Stimulated activated CD4-positive, alpha-beta T cell treated with anti-CD3 and anti-CD28 coated beads, Interleukin-12 subunit alpha, Interleukin-12 subunit beta, amount 100 ng/mL, for 4 hours (primary cell): ENCODE measurements around the gene BCL7C.
"Not testable (repeated sequence)": the region's sequence is repeated elsewhere in the genome, so short reads cannot be mapped to it uniquely, and the experiment has no call there.

ENCODE experiments used
- DNase-seq: peaks from one replicate; pipeline ENCODE4 v3.0.0-alpha.2; 2020

The BCL7C gene

DNA sequence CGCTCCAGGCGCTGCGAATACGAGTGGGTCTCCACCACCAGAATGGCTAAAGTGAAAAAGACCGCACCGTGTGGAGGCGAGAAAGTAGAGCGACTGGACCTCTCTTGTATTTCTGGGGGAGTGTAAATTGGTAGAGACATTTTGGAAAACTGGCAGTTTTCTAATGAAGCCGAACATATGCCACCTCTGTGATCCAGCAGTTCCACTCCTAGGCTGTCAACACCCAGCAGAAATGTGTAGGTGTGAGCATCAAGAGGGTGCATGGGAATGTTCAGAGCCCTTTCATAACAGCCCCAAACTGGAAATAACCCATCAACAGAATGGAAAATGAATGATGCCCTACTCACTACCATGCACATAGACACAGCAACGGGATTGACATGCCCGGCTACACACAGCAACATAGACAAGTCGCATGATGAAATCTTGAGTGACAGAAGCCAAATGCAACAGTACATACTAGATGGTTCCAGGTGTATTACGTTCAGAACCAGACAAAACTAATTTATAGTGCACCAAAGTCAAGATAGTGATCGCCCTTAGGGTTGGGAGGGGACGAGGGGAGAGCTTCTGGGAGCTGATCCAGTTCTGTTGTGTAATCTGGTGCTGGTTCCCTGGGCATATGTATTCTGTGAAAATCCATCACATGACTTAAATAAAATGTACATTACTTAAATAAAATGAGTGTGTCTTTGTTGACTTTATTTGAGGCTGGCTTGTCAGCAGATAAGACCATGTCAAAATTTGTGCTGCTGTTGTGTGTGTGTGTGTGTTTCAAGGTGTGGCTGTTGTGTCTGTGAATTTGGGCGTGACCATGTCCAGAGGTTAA, 877 bp upstream of the BCL7C start:
- no peak for DNase-seq

DNA sequence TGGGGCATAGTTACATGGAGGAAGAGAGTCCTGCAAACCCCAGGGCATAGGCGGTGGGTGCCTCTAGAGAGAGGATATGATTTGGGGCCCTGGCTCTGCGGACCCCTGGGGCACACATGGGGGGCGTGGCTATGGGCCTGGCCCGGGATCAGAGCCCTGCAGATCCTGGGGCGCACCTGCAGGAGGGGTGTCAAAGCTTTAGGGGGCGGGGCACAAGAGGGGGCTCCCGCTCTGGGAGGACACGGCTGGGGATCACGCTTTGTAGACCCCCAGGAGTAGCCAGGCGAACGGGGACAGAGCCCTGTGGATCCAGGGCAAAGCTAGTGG, 497 bp downstream of the BCL7C start:
- DNase-seq, result no peak

DNA sequence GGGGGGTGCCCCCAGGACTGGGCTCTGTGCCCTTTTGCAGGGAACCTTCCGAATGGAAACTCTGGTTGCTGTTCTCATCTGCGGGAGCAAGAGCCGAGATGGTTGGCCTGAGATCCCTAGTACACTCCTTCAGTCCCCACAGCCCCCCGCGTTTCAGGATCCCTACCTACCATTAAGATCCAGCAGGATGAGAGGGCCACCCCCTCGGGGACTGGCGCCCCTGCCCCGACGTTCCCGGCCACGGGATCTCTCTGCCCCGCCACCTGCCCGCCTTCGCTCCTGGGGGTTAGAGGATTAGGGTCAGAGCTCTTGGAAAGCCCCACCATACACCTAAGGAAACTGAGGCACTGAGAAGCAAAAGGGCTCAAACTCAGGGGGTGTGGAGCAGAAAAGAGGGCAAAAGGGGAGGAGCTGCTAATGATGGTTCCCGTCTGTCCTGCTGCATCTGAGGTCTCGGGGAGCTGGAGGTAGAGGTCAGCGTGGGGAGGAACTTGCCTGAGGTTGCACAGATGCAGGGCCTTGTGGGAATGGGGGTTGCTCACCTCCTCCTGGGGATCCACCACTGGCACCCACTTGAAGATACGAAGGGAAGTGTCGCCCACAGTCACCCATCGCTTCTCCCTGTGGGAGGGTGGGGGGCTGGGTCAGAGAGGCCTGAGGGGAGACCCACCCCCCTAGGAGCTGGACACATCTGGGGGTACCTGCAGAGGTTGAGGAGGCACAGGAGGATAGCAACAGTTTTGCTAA, 1.0 kb downstream of the BCL7C start:
- DNase-seq, result no peak

DNA sequence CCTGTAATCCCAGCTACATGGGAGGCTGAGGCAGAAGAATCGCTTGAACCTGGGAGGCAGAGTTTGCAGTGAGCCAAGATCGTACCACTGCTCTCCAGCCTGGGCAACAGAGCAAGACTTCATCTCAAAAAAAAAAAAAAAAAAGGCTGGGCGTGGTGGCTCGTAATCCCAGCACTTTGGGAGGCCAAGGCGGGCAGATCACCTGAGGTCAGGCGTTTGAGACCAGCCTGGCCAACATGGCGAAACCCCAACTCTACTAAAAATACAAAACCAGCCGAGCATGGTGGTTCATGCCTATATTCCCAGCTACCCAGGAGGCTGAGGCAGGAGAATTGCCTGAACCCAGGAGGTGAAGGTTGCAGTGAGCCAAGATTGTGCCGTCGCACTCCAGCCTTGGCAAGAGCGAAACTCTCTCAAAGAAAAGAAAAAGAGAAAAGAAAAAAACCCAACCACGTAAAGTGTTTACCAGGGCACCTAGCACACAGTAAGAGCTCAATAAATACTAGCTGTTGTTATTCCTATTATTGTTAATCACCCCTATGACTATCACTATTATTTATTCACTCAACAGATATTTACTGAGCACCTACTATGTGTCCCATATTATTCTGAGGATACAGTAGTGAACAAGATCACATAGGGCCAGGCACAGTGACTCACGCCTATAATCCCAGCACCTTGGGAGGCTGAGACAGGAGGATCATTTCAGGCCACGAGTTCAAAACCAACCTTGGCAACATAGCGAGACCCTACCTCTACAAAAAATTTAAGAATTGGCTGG, 2.6 kb downstream of the BCL7C start:
- DNase-seq, result not testable (repeated sequence)

DNA sequence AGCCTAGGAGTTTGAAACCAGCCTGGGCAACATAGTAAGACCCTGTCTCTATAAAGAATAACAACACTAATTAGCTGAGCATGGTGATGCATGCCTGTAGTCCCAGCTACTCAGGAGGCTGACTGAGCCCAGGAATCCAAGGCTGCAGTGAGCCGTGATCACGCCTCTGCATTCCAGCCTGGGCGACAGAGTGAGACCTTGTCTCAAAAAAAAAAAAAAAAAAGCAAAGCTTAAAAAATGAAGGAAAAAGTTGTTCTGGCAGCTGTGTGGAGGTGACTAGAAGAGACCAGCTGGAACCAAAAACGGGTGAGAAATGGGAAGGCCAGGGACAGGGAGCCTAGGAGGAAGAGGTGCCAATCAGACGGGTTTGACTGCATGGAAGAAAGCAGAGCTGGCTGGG, 4.2 kb downstream of the BCL7C start:
- DNase-seq, result no peak

DNA sequence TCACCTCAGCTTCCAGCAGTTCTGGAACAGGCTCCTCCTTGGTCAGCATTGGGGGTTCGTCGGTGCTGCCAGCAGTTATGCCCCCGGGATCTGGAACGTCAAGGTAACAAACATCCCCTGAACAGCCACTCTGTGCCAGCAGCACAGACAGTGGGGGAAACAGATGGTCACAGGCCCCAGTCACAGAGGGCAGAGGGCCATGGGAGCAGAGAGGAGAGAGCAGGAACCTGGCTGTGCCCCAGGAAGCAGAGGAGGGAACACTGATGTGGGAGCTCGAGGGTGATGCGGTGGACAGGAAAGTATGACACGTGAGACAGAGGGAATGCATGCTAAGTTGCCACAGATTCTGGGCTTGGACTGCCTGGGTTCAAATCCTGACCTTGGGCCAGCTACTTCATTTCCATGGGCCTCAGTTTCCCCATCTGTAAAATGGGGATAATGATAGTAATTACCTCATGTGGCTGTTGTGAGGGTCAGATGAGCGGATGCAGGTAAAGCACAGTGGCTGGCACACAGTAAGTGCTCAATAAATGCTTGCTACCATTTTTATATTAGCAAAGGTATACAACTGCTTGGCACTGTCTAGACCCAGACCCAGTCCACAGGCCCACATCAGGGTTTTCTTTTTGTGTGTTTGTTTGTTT, 4.9 kb downstream of the BCL7C start:
- no peak for DNase-seq

DNA sequence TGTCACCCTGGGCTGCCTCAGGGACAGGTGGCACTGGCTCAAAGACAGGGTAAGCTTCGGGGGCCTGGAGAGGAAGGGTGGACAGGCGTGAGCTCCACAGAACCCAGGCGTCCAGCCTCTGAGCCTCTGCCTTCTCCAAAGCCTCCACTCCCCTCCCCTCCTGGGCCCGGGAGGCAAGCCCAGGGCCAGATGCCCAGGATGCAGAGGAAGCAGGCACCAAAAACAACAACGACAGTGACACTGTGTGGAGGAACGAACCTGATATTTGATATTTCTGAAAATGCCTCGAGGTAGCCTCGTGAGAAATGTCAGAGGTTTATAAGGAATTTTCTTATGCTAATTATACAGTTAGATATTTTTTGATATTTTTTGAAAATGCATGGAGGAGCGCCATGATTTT, 6.0 kb downstream of the BCL7C start:
- DNase-seq, result no peak

DNA sequence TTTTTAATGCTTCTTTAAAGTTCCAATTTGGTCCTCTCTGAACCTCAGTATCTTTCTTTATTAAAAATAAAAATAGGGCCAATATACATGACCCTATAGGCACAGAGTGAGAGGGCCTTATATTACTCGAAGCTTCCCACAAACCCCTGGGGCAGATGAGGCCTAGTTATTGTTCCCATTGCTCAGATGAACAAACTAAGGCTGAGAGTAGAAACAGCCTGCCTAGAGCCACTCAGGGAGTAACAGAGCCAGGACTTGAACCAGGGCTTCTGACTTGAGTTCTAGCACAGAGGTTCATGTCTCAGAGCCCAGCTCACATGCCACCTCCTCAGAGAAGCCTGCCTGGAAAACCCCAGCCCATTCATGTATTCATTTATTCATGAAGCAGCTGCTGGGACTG, 7.7 kb downstream of the BCL7C start:
- no peak for DNase-seq

DNA sequence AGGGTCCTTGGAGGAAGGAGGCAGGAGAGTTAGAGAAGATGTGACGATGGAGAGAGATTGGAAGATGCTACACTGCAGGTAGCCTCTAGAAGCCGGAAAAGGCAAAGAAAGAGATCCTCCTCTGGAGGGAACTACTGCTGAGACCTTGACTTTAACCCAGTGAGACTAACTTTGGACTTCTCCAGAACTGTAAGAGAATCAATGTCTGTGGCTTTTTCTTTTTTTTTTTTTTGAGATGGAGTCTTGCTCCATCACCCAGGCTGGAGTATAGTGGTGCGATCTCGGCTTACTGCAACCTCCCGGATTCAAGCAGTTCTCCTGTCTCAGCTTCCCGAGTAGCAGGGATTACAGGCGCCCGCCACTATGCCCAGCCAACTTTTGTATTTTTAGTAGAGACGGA, 8.7 kb downstream of the BCL7C start:
- DNase-seq, result no peak

DNA sequence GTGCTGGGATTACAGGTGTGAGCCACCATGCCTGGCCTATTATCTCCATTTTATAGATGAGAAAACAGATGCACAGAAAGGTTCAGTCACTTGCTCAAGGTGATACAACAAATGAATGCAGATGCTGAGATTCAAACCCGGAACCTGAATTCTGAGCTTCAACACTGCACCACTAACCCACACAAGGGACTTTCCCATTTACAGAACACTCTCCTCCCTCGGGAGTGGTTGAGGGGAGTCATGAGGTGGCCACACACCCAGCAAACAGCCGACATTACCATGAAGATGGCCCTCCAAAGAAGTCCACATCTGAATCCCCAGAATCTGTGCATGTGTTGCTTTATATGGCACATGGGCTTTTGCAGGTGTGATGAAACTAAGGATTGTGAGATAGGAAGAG, 9.1 kb downstream of the BCL7C start:
- no peak for DNase-seq

DNA sequence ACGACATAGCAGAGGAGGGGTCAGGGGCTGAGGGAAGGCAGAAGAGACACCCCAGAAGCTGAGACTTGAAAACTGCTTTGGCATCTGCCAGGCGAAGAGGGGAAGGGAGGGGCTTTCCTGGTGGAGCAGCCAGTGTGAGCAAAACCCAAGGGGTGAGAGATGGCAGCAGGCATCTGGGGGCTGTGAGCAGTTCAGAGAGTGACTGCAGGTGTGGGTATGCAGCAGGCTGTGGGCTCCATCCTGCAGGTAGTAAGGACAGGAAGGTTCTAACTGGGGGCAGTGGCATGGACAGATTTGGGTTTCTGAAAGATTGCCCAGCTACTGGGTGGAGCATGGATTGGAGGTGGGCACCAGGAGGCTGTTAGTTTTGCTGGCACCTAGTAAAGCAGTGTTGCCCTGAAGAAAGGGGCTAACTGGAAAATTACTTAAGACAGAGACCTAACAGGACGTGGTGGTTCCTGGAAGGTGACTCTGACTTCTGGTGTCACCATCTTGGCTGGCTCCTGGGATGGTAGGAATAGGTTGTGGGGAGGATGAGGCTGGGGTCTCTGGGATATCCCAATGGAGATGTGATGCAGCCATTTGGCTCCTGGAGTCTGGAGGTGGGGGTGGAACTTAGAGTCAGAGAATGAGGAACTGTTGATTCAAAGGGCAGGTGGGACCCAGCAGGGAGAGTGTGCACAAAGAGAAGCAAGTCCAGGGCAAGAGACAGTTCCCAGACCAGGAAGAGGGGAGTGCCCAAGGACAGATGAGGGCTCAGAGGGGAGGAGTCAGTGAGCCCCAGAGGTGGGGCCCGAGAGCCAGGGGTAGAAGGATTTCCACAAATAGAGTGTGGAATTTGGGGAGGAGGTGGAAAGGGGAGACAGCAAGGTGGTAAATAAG, 11.2 kb downstream of the BCL7C start:
- no peak for DNase-seq

DNA sequence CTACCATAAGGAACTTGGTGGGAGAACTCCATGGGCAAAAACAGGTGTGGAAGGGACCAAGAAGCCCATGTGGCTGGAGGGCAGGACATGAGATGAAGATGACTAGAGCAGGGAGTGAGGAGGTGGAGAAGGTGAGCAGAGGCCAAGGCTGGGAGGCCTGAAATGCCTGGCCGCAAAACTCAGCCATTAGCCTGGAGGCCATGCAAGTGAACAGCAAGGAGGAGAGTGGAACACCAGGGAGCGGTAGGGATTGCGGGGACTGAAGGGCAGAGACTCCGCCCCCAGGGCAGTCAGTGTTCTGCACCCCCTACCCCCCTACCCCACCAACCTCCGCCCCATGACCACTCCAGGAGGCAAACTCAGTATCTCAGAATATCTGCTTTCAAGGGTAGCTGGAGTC, 17.0 kb downstream of the BCL7C start:
- no peak for DNase-seq

DNA sequence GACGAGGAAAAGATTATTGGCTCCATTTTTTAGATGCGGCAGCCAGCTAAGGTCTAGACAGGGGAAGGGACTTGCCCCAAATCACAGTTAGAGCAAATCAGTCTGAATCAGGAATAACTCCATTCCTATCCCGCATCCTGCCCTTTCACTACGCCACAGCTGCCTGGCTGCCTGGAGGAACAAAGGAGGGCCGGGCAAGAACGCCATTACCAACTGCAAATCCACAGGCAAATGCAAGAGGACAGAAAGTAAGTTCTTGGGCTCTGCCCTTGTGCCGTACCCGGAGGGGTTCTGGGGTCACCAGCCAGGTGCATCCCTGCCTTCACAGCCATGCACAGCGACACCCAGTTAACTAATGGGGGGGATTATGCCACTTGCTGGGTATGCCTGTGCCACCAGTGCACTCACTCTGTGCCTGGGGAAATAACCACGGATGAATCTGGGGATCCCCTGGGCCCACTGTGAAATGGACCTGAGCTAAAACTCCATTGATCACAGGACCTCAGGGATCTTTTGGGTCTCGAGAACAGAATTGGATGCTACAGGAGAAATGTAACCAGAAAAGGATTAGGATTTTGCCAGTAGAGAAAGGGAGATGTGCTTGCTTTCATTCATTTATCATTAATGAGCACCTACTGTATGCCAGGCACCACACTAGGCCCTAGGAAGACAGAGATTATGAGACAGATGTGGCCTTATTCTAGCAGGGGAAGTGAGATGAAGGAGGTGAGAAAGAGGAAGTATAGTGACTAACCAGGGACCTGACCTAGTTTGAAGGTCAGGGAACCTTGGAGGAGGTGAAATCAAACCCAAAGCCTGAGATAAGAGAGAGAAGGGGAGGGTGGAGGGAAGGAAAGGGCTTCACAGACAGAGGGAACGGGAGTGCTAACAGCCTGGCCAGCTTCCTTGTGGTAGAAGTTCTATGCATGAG, 17.7 kb downstream of the BCL7C start:
- no peak for DNase-seq

DNA sequence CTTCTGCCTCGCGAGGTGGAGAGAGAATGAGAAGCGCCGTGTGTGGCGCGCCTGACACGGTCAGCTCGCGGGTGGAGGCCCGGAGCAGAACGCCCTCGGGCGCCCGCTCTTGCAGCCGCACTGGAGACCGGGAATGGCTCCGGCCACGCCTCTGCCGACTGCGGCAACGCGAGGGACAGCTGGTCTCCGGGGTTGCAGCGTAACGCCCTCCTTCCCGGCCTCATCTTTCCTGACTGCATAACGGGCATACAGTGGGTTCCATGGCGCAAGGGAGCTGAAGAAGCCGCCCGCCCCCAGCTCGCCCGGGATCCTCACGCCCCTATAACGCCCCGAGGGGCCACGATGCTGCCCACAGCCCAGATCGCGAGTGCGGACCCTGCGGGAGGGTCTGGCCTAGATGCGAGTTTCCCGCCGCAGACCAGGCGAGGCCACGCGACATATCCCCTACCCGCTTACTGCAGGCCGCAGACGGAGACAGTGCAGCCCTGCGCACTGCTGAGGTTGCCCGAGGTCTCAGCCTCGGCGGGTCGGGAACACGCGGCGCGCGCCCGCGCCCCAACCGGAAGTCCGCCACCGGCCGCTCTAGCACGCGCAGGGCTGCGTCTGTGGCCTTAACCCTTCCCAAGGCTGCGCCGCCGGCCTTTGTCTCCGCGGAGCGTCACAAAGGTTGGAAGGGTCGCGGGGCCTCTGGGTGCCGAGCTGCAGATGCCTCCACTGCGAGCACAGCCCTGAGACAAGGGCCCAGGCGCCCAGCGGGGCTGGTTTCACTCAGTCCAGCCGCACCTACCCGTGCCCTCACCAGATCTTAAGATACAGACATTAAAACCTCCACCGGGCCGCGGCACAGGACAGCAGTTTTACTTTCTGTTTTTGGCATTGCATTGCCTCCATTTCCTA, 18.8 kb downstream of the BCL7C start:
- peak; percentile 87 for DNase-seq

DNA sequence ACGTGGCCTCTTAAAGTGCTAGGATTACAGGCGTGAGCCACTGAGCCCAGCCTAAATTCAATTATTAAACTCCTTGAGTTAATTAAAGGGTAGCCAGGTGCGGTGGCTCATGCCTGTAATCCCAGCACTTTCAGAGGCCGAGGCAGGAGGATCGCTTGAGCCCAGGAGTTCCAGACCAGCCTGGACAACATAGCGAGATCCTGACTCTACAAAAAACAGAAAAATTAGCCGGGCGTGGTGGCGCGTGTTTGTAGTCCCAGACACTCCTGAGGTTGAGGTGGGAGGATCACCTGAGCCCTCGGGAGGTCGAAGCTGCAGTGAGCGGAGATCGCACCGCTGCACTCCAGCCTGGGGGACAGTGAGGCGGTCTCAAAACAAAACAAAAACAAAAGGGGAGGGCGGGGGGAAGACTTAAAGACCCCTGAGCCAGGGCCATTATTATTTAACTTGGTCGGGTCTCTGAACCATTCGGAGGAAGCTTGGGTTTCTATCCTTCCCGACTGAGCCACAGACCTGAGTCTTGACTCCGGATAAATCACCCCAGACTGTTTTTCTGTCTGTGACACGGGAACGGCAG, 19.5 kb downstream of the BCL7C start:
- DNase-seq, result no peak

DNA sequence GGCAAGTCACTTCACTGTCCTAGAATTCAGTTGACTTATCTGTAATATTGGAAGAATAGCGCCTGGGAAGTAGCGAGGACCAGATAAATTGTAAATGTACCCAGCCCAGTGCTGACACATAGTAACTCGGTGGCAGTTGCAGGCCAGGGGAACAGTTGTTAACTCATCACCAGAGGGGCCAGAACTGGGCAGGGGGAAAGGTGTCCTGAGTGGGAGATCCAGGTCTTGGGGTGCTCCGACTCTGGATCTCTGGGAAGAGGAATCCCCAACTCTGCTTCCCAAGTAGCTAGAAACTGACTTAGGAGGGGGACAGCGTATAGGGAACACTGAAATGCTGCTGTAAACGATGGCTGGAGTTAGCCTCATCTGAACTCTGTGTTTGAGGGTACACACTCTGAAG, 23.0 kb downstream of the BCL7C start:
- no peak for DNase-seq

DNA sequence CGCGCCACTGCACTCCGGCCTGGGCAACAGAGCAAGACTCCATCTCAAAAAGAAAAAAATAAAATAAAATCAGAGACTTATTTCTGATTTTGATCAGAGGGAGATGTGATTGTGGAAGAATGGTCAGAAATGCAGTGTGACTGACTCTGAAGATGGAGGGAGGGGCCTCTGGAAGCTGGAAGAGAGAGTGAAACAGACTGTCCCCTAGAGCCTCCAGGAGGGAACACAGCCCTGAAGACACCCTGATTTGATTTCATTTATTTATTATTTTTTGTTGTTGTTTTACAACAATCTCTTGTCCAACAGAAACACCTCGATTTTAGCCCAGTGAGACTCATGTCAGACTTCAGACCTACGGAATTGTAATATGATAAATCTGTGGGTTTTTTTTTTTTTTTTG, 26.1 kb downstream of the BCL7C start:
- no peak for DNase-seq

DNA sequence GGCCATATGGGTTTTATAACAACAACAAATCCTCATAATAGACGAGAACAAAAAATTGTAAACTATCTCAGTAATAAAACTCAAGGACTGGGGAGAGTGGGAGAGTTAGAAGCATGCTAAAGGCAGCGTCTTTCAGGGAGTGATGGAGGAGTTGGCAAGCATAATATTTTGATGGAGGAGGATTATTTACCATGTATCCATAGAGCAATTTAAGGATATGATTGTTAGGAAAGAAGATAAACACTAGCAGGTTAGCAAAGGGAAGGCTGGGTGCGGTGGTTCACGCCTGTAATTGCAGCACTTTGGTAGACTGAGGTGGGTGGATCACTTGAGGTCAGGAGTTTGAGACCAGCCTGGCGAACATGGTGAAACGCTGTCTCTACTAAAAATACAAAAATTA, 27.8 kb downstream of the BCL7C start:
- DNase-seq, result no peak

DNA sequence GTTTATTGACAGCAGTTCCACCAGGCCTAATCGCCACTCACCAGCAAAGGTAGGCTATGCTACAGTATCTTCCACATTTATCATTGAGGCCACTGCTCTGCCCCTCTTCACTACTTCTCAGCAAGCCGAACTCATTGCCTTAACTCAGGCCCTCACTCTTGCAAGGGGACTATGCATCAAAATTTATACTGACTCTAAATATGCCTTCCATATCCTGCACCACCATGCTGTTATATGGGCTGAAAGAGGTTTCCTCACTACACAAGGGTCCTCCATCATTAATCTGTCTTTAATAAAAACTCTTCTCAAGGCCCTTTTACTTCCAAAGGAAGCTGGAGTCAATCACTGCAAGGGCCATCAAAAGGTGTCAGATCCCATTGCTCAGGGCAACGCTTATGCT, 30.7 kb downstream of the BCL7C start:
- not testable (repeated sequence) for DNase-seq

DNA sequence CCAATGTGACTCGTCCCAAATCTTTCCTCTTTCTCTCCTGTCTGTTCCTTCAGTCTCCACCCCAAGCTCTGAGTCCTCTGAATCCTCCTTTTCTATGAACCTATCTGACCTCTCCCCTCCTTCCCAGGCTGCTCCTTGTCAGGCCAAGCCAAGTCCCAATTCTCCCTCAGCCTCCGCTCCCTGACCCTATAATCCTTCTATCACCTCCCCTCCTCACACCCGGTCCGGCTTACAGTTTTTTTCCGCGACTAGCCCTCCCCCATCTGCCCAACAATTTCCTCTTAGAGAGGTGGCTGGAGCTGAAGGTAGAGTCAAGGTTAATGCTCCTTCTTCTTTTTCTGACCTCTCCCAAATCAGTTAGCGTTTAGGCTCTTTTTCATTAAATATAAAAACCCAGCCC, 33.1 kb downstream of the BCL7C start:
- DNase-seq, result not testable (repeated sequence)
